Brain microvascular endothelial cell (primary cell): ENCODE data around the gene MYO9A.

Source experiments
- DNase-seq: peaks from one replicate; pipeline ENCODE4 v3.0.0-alpha.2; 2020
- H3K27ac ChIP-seq: fragments of 250-450 bp; sonication (Bioruptor Pico); 2 replicates; pipeline ENCODE4 v1.5.1; 2020; ENCODE audit warnings: mild to moderate bottlenecking, moderate library complexity
- H3K27me3 ChIP-seq: fragments of 250-450 bp; sonication (Bioruptor Pico); replicated peaks from 2 replicates; pipeline ENCODE4 v1.5.1; 2020; ENCODE audit warnings: mild to moderate bottlenecking
- H3K36me3 ChIP-seq: fragments of 250-450 bp; sonication (Bioruptor Pico); replicated peaks from 2 replicates; pipeline ENCODE4 v1.5.1; 2020; ENCODE audit warnings: mild to moderate bottlenecking
- H3K4me3 ChIP-seq: 2 replicates; pipeline ENCODE4 v1.5.1; 2011; ENCODE audit warnings: low read depth, mild to moderate bottlenecking, control low read depth, low read length, moderate library complexity
- CTCF ChIP-seq: IDR thresholded peaks from 2 replicates; pipeline ENCODE4 v1.5.1; 2011; ENCODE audit warnings: low read depth, mild to moderate bottlenecking, moderate library complexity, low read length, control low read depth, inconsistent platforms; ENCODE audit errors: missing control alignments
- in situ Hi-C: cut with HindIII; loops from 2 replicates; pipeline ENCODE4 v1.10.0; 2017; ENCODE audit warnings: low sequenced_read_pairs, low pct_ligation_motif_present

The MYO9A gene

GRCh38 chr15:72133211-72133610 is 15.3 kb upstream of the MYO9A start:
- in situ Hi-C loops, result no loop called here
- H3K27ac ChIP-seq, result no peak overlapping the region
- no peak for TF ChIP-seq CTCF
- H3K36me3 ChIP-seq, result no peaks in the 10 kb centered on the region
- DNase-seq, result no peak
- H3K27me3 ChIP-seq, result no peaks in the 10 kb centered on the region
- H3K4me3 ChIP-seq, result no peak overlapping the region

- in situ Hi-C loops, result no loop called here
- no peaks in the 10 kb centered on the region for H3K36me3 ChIP-seq
- H3K4me3 ChIP-seq, result no peak overlapping the region
- TF ChIP-seq CTCF, result no peak
- no peak overlapping the region for H3K27ac ChIP-seq
- H3K27me3 ChIP-seq, result no peaks in the 10 kb centered on the region
- DNase-seq, result no peak
Observed at GRCh38 chr15:72131922-72132321, 14.0 kb upstream of the MYO9A start.

GRCh38 chr15:72130272-72130671 is 12.3 kb upstream of the MYO9A start:
- no peak for TF ChIP-seq CTCF
- H3K27ac ChIP-seq, result no peak overlapping the region
- H3K4me3 ChIP-seq, result no peak overlapping the region
- H3K36me3 ChIP-seq, result no peaks in the 10 kb centered on the region
- DNase-seq, result no peak
- in situ Hi-C loops, result no loop called here
- H3K27me3 ChIP-seq, result no peaks in the 10 kb centered on the region

GRCh38 chr15:72128359-72128758 is 10.4 kb upstream of the MYO9A start:
- H3K27me3 ChIP-seq, result no peaks in the 10 kb centered on the region
- TF ChIP-seq CTCF, result no peak
- no peak for DNase-seq
- no peak overlapping the region for H3K4me3 ChIP-seq
- H3K27ac ChIP-seq, result no peak overlapping the region
- H3K36me3 ChIP-seq, result no peaks in the 10 kb centered on the region
- in situ Hi-C loops, result no loop called here

- DNase-seq, result no peak
- Histone ChIP-seq H3K27ac (no peak overlapping the region), H3K27me3 (no peaks in the 10 kb centered on the region), H3K36me3 (no peaks in the 10 kb centered on the region), H3K4me3 (no peak overlapping the region)
- in situ Hi-C loops, result no loop called here
- no peak for TF ChIP-seq CTCF
Observed at GRCh38 chr15:72127724-72128322, 9.9 kb upstream of the MYO9A start.

- Histone ChIP-seq H3K27me3 (no peaks in the 10 kb centered on the region), H3K27ac (no peak overlapping the region), H3K4me3 (no peak overlapping the region), H3K36me3 (no peaks in the 10 kb centered on the region)
- in situ Hi-C loops, result no loop called here
- no peak for DNase-seq
- no peak for TF ChIP-seq CTCF
Observed at GRCh38 chr15:72124218-72124617, 6.3 kb upstream of the MYO9A start.
